T-helper 1 cell treated with Interleukin-12 subunit alpha and Interleukin-12 subunit beta and Interleukin-4 antibody, amounts not matched to agents 30 μg/mL and 1 μg/mL, for 36 hours (primary cell): Measurements from ENCODE around the gene MEAK7.
A peak's percentile ranks its signal among the peaks of the same experiment; 100 is the strongest.
"Not testable (repeated sequence)": the region's sequence is repeated elsewhere in the genome, so short reads cannot be mapped to it uniquely, and the experiment has no call there.

Experiments
- H3K27ac Mint-ChIP-seq: one replicate; pipeline ENCODE4 v1.8.0; 2021; ENCODE audit warnings: mild to moderate bottlenecking, mixed read lengths
- H3K27me3 Mint-ChIP-seq: one replicate; pipeline ENCODE4 v1.8.0; 2021; ENCODE audit warnings: low read depth, mixed read lengths
- H3K36me3 Mint-ChIP-seq: one replicate; pipeline ENCODE4 v1.8.0; 2021; ENCODE audit warnings: low read depth, mixed read lengths
- H3K4me1 Mint-ChIP-seq: one replicate; pipeline ENCODE4 v1.8.0; 2021; ENCODE audit warnings: low read depth, mixed read lengths
- H3K4me3 Mint-ChIP-seq: one replicate; pipeline ENCODE4 v1.8.0; 2021; ENCODE audit warnings: mild to moderate bottlenecking, moderate library complexity, mixed read lengths
- H3K9me3 Mint-ChIP-seq: one replicate; pipeline ENCODE4 v1.8.0; 2021; ENCODE audit warnings: mixed read lengths

Gene MEAK7

DNA sequence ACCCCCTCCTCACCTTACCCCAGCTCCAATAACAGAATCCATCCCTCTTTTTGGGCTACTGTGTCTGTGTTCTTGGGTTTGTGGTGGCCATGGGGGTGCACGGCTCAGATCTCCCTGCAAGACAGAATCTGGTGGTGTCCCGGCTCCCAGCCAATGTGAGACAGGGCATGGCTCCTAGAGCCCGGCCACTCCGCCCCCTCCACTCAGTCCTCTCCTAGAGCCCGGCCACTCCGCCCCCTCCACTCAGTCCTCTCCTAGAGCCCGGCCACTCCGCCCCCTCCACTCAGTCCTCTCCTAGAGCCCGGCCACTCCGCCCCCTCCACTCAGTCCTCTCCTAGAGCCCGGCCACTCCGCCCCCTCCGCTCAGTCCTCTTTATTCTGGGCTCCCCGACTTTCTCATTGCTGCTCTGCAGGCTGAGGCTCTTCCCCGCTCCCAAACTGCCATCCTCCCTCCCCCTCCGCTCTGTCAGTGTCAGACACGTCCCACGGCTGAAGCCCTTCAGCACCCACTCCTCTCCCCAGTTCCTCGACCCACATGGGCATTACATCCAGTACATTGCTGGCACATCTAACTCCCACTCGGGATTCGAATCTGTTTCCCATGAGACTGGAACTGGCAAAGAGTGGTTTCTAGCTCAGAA, 20.6 kb upstream of the MEAK7 start:
- not testable (repeated sequence) for H3K27ac Mint-ChIP-seq, H3K4me3 Mint-ChIP-seq, H3K27me3 Mint-ChIP-seq
- H3K36me3 Mint-ChIP-seq, result peaks cover 45% of the 10 kb centered on the region
- H3K9me3 Mint-ChIP-seq, result peaks cover 11% of the 10 kb centered on the region
- peaks cover 20% of the 10 kb centered on the region for H3K4me1 Mint-ChIP-seq

DNA sequence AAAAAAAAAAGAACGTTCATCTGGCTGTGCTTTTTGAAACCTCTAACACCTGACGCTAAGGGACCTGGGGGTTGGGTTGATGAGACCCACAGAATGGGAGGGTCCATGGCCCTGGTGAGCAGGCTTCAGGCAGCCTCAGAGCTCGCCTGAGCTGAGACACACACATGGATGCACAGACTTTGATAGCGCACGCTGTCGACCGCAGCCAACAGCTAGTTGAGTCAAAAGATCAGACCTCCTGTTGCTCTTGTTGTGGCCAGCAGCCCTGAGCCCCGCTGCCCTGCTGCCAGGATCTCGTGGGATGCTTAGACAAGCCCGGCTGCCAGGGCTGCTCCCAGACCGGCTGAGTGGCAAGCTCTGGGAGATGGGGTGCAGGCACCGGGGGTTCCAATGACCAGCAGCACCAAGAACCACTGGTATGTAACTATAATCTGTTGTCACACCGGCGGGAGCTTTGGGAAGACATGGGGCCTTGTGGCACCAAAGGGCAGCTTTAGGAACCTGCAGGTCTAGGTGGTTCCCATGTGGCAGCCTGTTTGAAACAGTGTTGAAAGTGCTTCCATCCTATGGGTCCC, 20.0 kb upstream of the MEAK7 start:
- Mint-ChIP-seq H3K4me3 (no peak overlapping the region), H3K27ac (peak overlapping the region; percentile 26), H3K36me3 (peaks cover 40% of the 10 kb centered on the region), H3K27me3 (no peaks in the 10 kb centered on the region), H3K4me1 (peaks cover 26% of the 10 kb centered on the region), H3K9me3 (peaks cover 5% of the 10 kb centered on the region)

DNA sequence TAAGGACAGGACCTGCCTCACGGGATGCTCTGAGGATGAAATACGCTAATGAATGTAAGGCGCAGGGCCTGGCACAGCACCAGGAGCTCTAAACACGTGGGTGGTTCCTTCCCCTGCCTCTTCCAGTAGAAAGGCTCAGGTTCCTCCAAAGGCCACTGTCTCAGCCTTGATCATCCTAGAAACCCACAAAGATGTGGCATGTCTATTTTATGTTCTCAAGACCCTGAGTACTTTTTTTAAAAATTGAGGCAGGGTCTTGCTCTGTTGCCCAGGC, 17.0 kb upstream of the MEAK7 start:
- Mint-ChIP-seq H3K4me1 (peaks cover 41% of the 10 kb centered on the region), H3K4me3 (no peak overlapping the region), H3K27me3 (no peaks in the 10 kb centered on the region), H3K9me3 (no peaks in the 10 kb centered on the region), H3K36me3 (peaks cover 25% of the 10 kb centered on the region), H3K27ac (peak overlapping the region; percentile 6)

DNA sequence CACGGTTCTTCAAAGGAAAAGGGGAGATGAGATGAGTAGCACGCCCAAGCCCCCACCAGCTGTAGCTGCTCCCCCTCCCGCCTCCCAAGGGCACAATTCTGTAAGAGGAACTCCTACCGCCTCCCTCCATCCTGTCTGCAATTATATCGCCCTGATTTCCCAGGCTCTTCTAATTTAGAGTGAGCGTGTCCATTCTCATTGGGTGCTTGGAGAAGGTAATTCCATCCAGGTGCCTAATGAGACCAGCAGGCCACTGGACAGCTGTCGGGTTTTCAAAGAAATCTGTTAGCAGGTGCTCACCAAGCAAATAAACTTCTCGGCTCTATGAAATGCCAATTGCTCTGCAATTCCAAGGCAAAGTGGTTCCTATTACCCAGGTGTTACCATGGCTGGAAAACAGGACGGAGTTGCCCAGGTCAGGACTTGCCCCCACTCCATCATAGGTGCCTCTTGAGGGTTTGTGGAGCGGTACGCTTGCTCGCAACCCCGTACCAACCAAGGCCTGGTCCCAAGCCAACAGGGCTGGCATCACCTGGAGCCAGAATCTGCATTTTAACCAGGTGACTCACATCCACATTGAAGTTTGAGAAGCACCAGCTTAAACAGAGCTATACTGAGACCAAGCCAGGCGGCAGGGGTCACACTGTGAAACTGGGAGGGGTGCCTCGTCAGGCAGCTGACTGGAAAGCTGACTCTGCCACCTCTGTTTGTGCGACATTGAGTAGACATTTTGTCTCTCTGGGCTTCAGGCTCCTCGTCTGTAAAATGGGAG, 16.5 kb upstream of the MEAK7 start:
- H3K36me3 Mint-ChIP-seq, result peaks cover 27% of the 10 kb centered on the region

GRCh38 chr16:84519855-84520254, 15.4 kb upstream of the MEAK7 start:
- H3K27ac Mint-ChIP-seq, result peak overlapping the region; percentile 88
- no peaks in the 10 kb centered on the region for H3K27me3 Mint-ChIP-seq
- peaks cover 29% of the 10 kb centered on the region for H3K36me3 Mint-ChIP-seq

More for the DNA sequence above, 16.5 kb upstream of the MEAK7 start:
- H3K4me3 Mint-ChIP-seq, result peak overlapping the region; percentile 16
- H3K27ac Mint-ChIP-seq, result peak overlapping the region; percentile 88
- H3K9me3 Mint-ChIP-seq, result no peaks in the 10 kb centered on the region
- peaks cover 45% of the 10 kb centered on the region for H3K4me1 Mint-ChIP-seq
- no peaks in the 10 kb centered on the region for H3K27me3 Mint-ChIP-seq

DNA sequence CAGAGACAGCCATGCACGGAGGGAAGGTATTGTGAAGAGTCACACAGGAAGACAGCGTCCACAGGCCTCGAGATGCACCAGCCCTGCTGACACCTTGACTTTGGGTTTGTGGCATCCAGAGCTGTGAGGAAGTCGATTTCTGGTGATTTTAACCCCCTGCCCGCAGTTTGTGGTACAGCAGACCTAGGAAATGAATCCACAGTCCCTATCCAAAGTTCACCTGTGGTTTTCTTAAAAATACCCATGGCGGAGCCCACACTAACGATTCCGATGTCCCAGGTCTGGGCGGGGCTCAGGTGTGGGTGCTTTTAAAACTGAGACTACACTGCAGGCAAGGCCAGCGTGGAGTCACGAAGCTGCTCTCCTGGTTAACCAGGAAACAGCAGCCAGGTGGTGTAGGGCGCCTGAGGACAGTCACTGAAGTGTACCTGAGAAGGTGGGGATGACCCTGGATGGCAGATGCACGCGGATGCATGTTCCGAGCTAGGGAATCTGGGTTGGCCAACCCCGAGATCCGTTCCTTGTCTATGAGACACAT, 14.4 kb upstream of the MEAK7 start:
- peak overlapping the region; percentile 54 for H3K4me3 Mint-ChIP-seq
- no peaks in the 10 kb centered on the region for H3K9me3 Mint-ChIP-seq
- peaks cover 33% of the 10 kb centered on the region for H3K36me3 Mint-ChIP-seq
- peaks cover 63% of the 10 kb centered on the region for H3K4me1 Mint-ChIP-seq
- H3K27ac Mint-ChIP-seq, result peak overlapping the region; percentile 88
- no peaks in the 10 kb centered on the region for H3K27me3 Mint-ChIP-seq

More at GRCh38 chr16:84519855-84520254, 15.4 kb upstream of the MEAK7 start:
- Mint-ChIP-seq H3K4me3 (peak overlapping the region; percentile 51), H3K4me1 (peaks cover 53% of the 10 kb centered on the region), H3K9me3 (no peaks in the 10 kb centered on the region)

DNA sequence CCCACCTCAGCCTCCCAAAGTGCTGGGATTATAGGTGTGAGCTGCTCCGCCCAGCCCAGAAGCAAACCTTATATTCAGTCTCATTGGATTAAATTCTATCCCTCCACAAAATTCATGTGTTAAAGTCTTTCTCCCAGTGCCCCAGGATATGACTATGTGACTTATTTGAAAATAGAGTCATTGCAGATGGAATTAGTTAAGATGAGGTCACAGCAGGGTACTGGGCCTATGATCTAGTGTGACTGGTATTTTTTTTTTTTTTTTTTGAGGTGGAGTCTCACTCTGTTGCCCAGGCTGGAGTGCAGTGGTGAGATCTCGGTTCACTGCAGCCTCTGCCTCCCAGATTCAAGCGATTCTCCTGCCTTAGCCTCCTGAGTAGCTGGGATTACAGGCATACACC, 13.8 kb upstream of the MEAK7 start:
- H3K27ac Mint-ChIP-seq, result peak overlapping the region; percentile 88
- H3K4me3 Mint-ChIP-seq, result peak overlapping the region; percentile 19
- peaks cover 69% of the 10 kb centered on the region for H3K4me1 Mint-ChIP-seq
- not testable (repeated sequence) for H3K9me3 Mint-ChIP-seq, H3K27me3 Mint-ChIP-seq
- H3K36me3 Mint-ChIP-seq, result peaks cover 37% of the 10 kb centered on the region

GRCh38 chr16:84517366-84517765, 12.9 kb upstream of the MEAK7 start:
- Mint-ChIP-seq H3K27me3 (no peaks in the 10 kb centered on the region), H3K4me3 (no peak overlapping the region), H3K36me3 (peaks cover 32% of the 10 kb centered on the region), H3K27ac (peak overlapping the region; percentile 88), H3K9me3 (no peaks in the 10 kb centered on the region), H3K4me1 (peaks cover 70% of the 10 kb centered on the region)

DNA sequence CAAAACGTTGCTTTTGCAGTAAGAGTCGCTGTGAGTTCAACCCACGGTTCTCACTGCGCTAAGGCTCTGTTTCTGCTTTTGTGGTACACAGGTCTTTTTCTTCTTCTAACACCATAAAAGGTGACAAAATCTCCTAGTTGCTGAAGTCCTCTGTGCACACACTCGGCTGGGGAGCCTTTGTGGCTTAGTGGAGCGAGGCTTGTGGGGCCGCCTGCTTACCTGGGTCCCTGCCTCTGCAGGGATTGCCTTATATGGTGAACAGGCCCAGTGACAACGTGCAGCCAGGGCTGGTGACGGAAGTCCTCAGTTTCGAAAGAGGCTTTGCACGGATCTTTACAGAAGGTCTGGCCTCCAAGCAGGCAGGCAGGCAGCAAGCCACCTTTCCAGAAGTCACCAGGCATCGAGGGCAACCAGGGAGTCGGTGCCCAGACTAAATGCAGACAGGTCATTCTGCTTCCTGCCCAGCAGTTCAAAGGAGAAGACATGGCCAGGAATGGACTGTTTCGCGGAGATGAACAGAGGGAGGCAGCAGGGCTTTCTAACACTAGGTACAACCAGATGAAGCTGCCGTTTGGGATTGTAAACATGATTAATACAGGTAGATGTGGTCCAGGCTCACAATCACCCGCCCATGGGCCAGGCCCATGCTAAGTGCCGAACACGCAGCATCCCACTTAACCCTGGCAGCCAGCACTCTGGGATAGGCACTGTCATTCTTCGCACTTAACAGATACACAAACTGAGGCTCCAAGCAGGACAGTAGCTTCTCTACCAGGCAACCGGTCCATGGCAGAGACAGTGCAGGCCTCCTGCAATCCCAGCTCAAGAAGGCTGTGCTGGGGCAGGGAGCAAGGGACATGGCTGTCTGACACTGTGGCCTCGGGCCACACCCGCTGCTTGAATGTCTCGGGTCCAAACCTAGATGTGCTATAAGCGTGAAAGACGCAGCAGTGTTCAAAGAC, 10.7 kb upstream of the MEAK7 start:
- Mint-ChIP-seq H3K36me3 (peaks cover 25% of the 10 kb centered on the region), H3K4me1 (peaks cover 70% of the 10 kb centered on the region), H3K9me3 (no peaks in the 10 kb centered on the region), H3K27ac (peak overlapping the region; percentile 99), H3K27me3 (peaks cover 3% of the 10 kb centered on the region), H3K4me3 (peak overlapping the region; percentile 62)

DNA sequence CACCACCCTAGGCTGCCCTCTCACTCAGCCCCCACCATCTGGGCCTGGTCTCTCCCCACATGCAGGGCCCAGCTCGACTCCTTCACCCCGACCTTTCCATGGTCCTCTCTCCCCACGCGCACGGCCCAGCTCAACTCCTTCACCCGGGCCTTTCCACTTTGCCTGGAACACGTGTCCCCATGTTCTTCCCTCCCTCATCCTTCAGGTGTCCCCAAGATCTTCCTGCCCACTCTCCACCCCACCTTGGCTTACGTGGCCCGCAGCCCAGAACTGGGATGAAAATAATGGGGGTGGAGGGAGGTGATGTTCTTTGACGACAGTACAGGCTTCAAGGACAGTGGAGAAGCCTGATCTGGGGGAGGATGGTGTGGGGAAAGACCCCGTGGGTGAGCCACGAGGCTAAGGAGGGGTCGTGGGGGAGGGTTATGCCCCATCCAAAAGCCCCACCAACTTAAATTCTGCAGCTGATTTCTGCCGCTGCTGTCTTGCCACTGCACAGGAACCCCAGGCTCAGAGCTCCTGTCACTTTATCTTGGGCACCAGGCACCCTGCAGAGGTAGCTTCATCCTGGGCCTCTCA, 9.9 kb upstream of the MEAK7 start:
- Mint-ChIP-seq H3K27ac (peak overlapping the region; percentile 99), H3K4me1 (peaks cover 65% of the 10 kb centered on the region), H3K4me3 (peak overlapping the region; percentile 62), H3K27me3 (peaks cover 6% of the 10 kb centered on the region), H3K36me3 (peaks cover 28% of the 10 kb centered on the region), H3K9me3 (no peaks in the 10 kb centered on the region)

- Mint-ChIP-seq H3K4me1 (peaks cover 62% of the 10 kb centered on the region), H3K36me3 (peaks cover 28% of the 10 kb centered on the region), H3K27ac (peak overlapping the region; percentile 99), H3K4me3 (peak overlapping the region; percentile 12), H3K9me3 (no peaks in the 10 kb centered on the region), H3K27me3 (peaks cover 6% of the 10 kb centered on the region)
Observed at GRCh38 chr16:84513666-84514065, 9.2 kb upstream of the MEAK7 start.

GRCh38 chr16:84513123-84513522, 8.7 kb upstream of the MEAK7 start:
- peak overlapping the region; percentile 99 for H3K27ac Mint-ChIP-seq
- no peaks in the 10 kb centered on the region for H3K9me3 Mint-ChIP-seq
- peaks cover 29% of the 10 kb centered on the region for H3K36me3 Mint-ChIP-seq
- H3K4me1 Mint-ChIP-seq, result peaks cover 63% of the 10 kb centered on the region
- peaks cover 6% of the 10 kb centered on the region for H3K27me3 Mint-ChIP-seq
- H3K4me3 Mint-ChIP-seq, result peak overlapping the region; percentile 12

DNA sequence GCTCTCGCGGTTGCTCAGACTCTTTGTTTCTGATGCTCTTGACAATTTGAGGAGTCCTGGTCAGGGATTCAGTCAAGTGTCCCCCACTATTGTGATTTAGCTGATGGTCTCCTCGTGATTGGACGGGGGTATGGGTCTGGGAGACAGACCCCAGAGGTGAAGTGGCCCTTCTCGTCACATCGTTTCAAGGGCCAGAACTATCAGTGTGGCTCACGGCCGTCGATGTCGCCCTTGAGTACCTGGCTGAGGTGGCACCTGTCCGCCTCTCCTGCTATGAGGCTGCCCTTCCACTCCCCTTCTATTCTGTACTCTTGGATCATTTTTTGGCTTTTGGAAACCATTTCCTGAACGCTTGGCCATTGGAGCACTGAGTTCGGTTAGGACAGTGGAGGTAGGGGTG, 7.4 kb upstream of the MEAK7 start:
- Mint-ChIP-seq H3K4me1 (peaks cover 62% of the 10 kb centered on the region), H3K36me3 (peaks cover 25% of the 10 kb centered on the region), H3K27ac (peak overlapping the region; percentile 57), H3K4me3 (no peak overlapping the region), H3K27me3 (peaks cover 6% of the 10 kb centered on the region), H3K9me3 (no peaks in the 10 kb centered on the region)
